Heart right ventricle (tissue), 16 donors: ENCODE results near the gene ME1. TPM values are rescaled to one million over a fixed set of nuclear protein-coding genes. Genes with fewer than 3 reads are reported as not detected.
"Not testable (repeated sequence)": the region's sequence is repeated elsewhere in the genome, so short reads cannot be mapped to it uniquely, and the experiment has no call there.

Source experiments
- ATAC-seq, 8 donors: fragments of 200-7000 bp; cut with Tn5 transposase; one replicate each; pipeline ENCODE4 v1.9.1; 2020; ENCODE audit warnings: mild to moderate bottlenecking in 8 of 8, moderate library complexity in 8 of 8, moderate number of reproducible peaks in 1 of 8
- DNase-seq, 2 donors: peaks; one replicate each; pipeline ENCODE4 v3.0.0-alpha.2; 2020
- H3K27ac ChIP-seq, 10 donors: fragments of 200-600 bp; sonication (generic) in 2 of 10; one replicate each; pipeline versions ENCODE4 v1.5.0 to v1.8.0; 2020 to 2022; ENCODE audit warnings: mild to moderate bottlenecking in 3 of 10
- H3K27me3 ChIP-seq, 7 donors: fragments of 200-600 bp; one replicate each; pipeline ENCODE4 v1.8.0; 2021 to 2022; ENCODE audit warnings: mild to moderate bottlenecking in 2 of 7
- H3K36me3 ChIP-seq, 9 donors: fragments of 200-600 bp; sonication (generic) in 1 of 9; one replicate each; pipeline versions ENCODE4 v1.5.0 to v1.8.0; 2020 to 2022; ENCODE audit warnings: mild to moderate bottlenecking in 2 of 9
- H3K4me1 ChIP-seq, 9 donors: fragments of 200-600 bp; sonication (generic) in 1 of 9; one replicate each; pipeline versions ENCODE4 v1.5.0 to v1.8.0; 2020 to 2022; ENCODE audit warnings: mild to moderate bottlenecking in 4 of 9
- H3K4me3 ChIP-seq, 10 donors: fragments of 200-600 bp; sonication (generic) in 2 of 10; one replicate each; pipeline versions ENCODE4 v1.5.0 to v1.8.0; 2020 to 2022; ENCODE audit warnings: mild to moderate bottlenecking in 7 of 10, moderate library complexity in 2 of 10
- H3K9me3 ChIP-seq, 11 donors: fragments of 200-600 bp in 10 of 11; sonication (generic) in 2 of 11; one replicate each; pipeline versions ENCODE4 v1.5.0 to v1.8.0; 2013 to 2022; ENCODE audit warnings: mild to moderate bottlenecking in 2 of 11, control low read depth in 1 of 11, moderate library complexity in 1 of 11
- WGBS, 2 donors: extraction: QIAGEN DNeasy Blood & Tissue Kit; methylation state at CpG; one replicate each; pipeline ENCODE4 v1.1.7; 2013; ENCODE audit warnings: inconsistent platforms in 1 of 2; 5-methylcytosine and 5-hydroxymethylcytosine counted together
- intact Hi-C, 10 donors: fragments of 100-400 bp; cut with DNase I; formaldehyde crosslinking; loops; one replicate each; pipeline versions ENCODE4 v1.11.1 to v1.14.2; 2022
- polyA plus RNA-seq, 2 donors: library from polyadenylated mRNA; stranded (reverse); fragments of 200-250 nt; gene quantifications; one replicate each; pipeline ENCODE4 v1.2.3, GENCODE V29; 2013
- total RNA-seq, 10 donors: library from RNA; stranded (reverse); fragmentation: NEBNext Ultra II Directional in 3 of 10; extraction: Animal tissue kit (Norgen Biotek cat#: 25700) in 3 of 10; gene quantifications; one replicate each; pipeline versions ENCODE4 v1.2.1 to v1.2.4, GENCODE V29; 2021 to 2023
- TF ChIP-seq, protein P1 (sequence below), 9 donors: fragments of 200-600 bp; sonication (generic) in 2 of 9; IDR thresholded peaks; one replicate each; pipeline versions ENCODE4 v1.5.0 to v1.8.0; 2021 to 2022; ENCODE audit warnings: antibody characterized with exemption in 9 of 9, mild to moderate bottlenecking in 5 of 9, moderate library complexity in 1 of 9
- donor health status: Arrhythmogenic right ventricular cardiomyopathy.
- donor health status: ischemic (EF 13 %, LVEDD 7.1; RV severe dilation, severe dysfunction).
- donor health status: healthy with polysubstance abuse.
- donor health status: DM: no; HTN: yes; CAD: no.
- donor health status: DM: no; HTN: no; CAD: no.
- donor health status: ischemic (EF 25% LVEDD 6.9; RV normal size, moderate dysfunction).
- donor health status: ischemic (EF 25% LVEDD 5.7; RV mildly dilated, moderate dysfunction).
- donor health status: healthy.
- donor health status: DM: yes; HTN: yes; CAD: no.
- donor health status: Ischemic cardiomyopathy.
- donor health status: ischemic (EF 35%, LVEDD 5.7; RV mildly dilated, moderate dysfunction).
- donor health status: nonischemic (EF 11% LVEDD 7.7; RV severe dilation, severe dysfunction).
- donor health status: DM: yes; HTN: yes; CAD: no.
- donor health status: PGD.
- donor health status: ischemic (EF 29% LVEDD 5.4; RV normal size, mild dysfunction).
- donor health status: nonischemic (EF 23%, LVEDD 6.1; RV moderate dilation, normal function).

The ME1 gene
- total and polyA plus RNA-seq, 12 donors: 4.1 to 26.6 (median 17.2) TPM

- no peaks in the 10 kb centered on the region for H3K27me3 ChIP-seq
- ATAC-seq (no peak), DNase-seq (no peak)
- no peaks in the 10 kb centered on the region for H3K36me3 ChIP-seq
- TF ChIP-seq, protein P1, sequence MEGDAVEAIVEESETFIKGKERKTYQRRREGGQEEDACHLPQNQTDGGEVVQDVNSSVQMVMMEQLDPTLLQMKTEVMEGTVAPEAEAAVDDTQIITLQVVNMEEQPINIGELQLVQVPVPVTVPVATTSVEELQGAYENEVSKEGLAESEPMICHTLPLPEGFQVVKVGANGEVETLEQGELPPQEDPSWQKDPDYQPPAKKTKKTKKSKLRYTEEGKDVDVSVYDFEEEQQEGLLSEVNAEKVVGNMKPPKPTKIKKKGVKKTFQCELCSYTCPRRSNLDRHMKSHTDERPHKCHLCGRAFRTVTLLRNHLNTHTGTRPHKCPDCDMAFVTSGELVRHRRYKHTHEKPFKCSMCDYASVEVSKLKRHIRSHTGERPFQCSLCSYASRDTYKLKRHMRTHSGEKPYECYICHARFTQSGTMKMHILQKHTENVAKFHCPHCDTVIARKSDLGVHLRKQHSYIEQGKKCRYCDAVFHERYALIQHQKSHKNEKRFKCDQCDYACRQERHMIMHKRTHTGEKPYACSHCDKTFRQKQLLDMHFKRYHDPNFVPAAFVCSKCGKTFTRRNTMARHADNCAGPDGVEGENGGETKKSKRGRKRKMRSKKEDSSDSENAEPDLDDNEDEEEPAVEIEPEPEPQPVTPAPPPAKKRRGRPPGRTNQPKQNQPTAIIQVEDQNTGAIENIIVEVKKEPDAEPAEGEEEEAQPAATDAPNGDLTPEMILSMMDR (IDR thresholded peaks at IDR 0.05): no peak
- intact Hi-C loops: no loop called here
- 85 to 90% methylated on average over 1 of the region's 1 CpG for WGBS, 2 donors
- H3K27ac ChIP-seq: no peak overlapping the region
- no peak overlapping the region for H3K4me3 ChIP-seq
- H3K9me3 ChIP-seq: peaks cover 0 to 10% (median 3%) of the 10 kb centered on the region in 11 donors
- H3K4me1 ChIP-seq: no peaks in the 10 kb centered on the region
Observed at GRCh38 chr6:83354747-83355146, 76.1 kb downstream of the ME1 start.

DNA sequence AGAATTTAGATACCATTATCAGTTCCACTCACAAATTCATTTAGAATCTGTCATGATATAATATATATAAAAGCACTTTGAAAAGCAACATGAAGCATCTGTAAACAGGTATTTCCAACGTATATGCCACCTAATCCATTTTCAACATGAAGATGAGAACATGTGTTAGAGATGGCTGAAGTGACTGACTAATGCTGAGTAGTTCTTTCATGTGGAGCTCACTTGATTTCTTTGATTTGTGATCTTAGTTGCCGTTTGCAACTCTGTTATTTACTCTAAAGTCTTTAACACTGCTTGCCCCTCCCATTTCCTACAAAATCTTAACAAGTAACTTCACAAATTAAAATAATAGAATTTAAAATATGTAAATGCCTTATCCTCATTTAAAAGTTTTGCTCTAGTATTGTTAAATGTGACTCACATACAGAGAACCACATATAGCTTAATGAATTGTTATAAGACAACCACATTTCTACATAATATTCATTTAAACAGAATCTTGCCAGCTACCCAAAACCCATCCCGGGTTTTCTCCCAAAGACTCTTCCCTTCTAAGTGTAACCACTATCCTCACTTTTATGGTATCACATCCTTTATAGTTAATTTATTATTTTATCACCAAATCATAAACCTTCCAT, 78.3 kb downstream of the ME1 start:
- 76 to 84% methylated on average over 3 of the region's 3 CpGs for WGBS, 2 donors
- intact Hi-C loops: no loop called here
- Histone ChIP-seq H3K9me3 (no peaks in the 10 kb centered on the region), H3K27me3 (no peaks in the 10 kb centered on the region), H3K27ac (no peak overlapping the region), H3K4me3 (no peak overlapping the region), H3K36me3 (no peaks in the 10 kb centered on the region), H3K4me1 (no peaks in the 10 kb centered on the region)
- DNase-seq: no peak
- TF ChIP-seq, protein P1 (IDR thresholded peaks at IDR 0.05): no peak
- ATAC-seq: no peak

DNA sequence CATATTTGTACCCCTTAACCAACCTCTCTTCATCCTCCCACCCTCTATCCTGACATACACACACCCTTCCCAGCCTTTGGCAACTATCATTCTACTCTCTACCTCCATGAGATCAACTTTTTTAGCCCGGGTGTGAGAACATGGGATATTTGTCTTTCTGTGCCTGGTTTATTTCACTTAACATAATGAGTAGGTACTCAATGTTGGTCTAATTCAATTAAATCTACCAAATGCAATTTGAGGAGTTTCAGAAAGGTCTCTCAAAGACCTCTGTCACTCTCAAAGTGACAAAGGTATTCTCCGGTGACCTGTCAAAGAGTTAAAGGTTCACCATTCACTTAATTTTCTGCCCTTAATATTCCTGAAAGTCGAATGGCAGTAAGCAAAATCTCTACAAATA, 87.7 kb downstream of the ME1 start:
- 81 to 82% methylated on average over 3 of the region's 3 CpGs for WGBS, 2 donors

GRCh38 chr6:83341765-83342164, 89.1 kb downstream of the ME1 start:
- H3K9me3 ChIP-seq: no peaks in the 10 kb centered on the region
- H3K27ac ChIP-seq: no peak overlapping the region
- peaks cover 0 to 12% (median 0%) of the 10 kb centered on the region in 9 donors for H3K36me3 ChIP-seq
- TF ChIP-seq, protein P1 (IDR thresholded peaks at IDR 0.05): no peak
- ATAC-seq (no peak), DNase-seq (no peak)
- intact Hi-C loops: no loop called here
- no peaks in the 10 kb centered on the region for H3K27me3 ChIP-seq
- H3K4me1 ChIP-seq: no peaks in the 10 kb centered on the region
- H3K4me3 ChIP-seq: no peak overlapping the region
- WGBS, 2 donors: 76 to 94% methylated on average over 2 of the region's 2 CpGs

More for the DNA sequence above, 87.7 kb downstream of the ME1 start:
- Histone ChIP-seq H3K4me3 (no peak overlapping the region), H3K36me3 (peaks cover 0 to 12% (median 0%) of the 10 kb centered on the region in 9 donors), H3K27ac (no peak overlapping the region), H3K27me3 (no peaks in the 10 kb centered on the region), H3K9me3 (no peaks in the 10 kb centered on the region), H3K4me1 (no peaks in the 10 kb centered on the region)
- intact Hi-C loops: no loop called here
- DNase-seq (no peak), ATAC-seq (no peak)
- TF ChIP-seq, protein P1 (IDR thresholded peaks at IDR 0.05): no peak

DNA sequence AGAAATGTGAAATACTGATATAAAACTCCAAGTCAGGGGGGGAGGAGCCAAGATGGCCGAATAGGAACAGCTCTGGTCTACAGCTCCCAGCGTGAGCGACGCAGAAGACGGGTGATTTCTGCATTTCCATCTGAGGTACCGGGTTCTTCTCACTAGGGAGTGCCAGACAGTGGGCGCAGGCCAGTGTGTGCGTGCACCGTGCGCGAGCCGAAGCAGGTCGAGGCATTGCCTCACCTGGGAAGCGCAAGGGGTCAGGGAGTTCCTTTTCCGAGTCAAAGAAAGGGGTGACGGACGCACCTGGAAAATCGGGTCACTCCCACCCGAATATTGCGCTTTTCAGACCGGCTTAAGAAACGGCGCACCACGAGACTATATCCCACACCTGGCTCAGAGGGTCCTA, 96.9 kb downstream of the ME1 start:
- H3K9me3 ChIP-seq, H3K27me3 ChIP-seq, intact Hi-C loops, H3K36me3 ChIP-seq, ATAC-seq, H3K27ac ChIP-seq, DNase-seq, H3K4me3 ChIP-seq, H3K4me1 ChIP-seq: not testable (repeated sequence)
- WGBS, 2 donors: 95 to 97% methylated on average over 14 to 16 of the region's 24 CpGs
